ENCODE results near the gene SART1. TPM values are rescaled to one million over a fixed set of nuclear protein-coding genes. Genes with fewer than 3 reads are reported as not detected.

SART1 gene
- total and polyA plus RNA-seq, 10 of the 15 experiments (the other 5 are each of a cell fraction or from before 2014, with no cell fraction given) = 6.2 to 60.5 (median 37.4) TPM

GRCh38 chr11:65997286-65997685 lies 35.8 kb downstream of the SART1 start:
- SMC1A ChIA-PET (ENCODE audit: uncharacterized antibody, unreplicated experiment) = no interaction called here

GRCh38 chr11:66001942-66002647 lies 40.6 kb downstream of the SART1 start, which contains the start of the genes BANF1 and EIF1AD:
Gene BANF1 (plus strand): TSS chr11:66002503. CDS start chr11:66003251, 748 bp downstream.
Gene EIF1AD (minus strand): TSS chr11:66002157. CDS start chr11:66000389, 1,768 bp downstream.
- ChIA-PET SMC1A (ENCODE audit: uncharacterized antibody, unreplicated experiment) (interaction anchor here (1.0 to 1.2 kb wide), 2 partner anchors 66 to 142 kb away, joined by 3 to 4 read pairs; partner anchors contain the start of gene MUS81), RAD21 (ENCODE audit: unreplicated experiment) (interaction anchor here (0.7 to 1.5 kb wide), 8 partner anchors 43 to 142 kb away, joined by 3 to 13 read pairs (median 4); partner anchors contain the start of genes CCDC85B and MUS81), CTCF (interaction anchor here (0.7 to 1.5 kb wide), 7 partner anchors 20 to 327 kb away, joined by 3 to 14 read pairs (median 3); partner anchors contain the start of gene CCDC85B), POLR2A (interaction anchor here (0.6 to 1.9 kb wide), 8 partner anchors 44 to 143 kb away, joined by 3 to 22 read pairs (median 8); partner anchors contain the start of genes CCDC85B, FIBP and SF3B2)
- ATAC-seq (peak; percentile 87), FAIRE-seq (peak; percentile 82), DNase-seq (ENCODE audit: low read depth, low spot score) (peak; percentile 93)
- peak within 1 kb of the TSS; percentile 84 for H3K4me2 ChIP-seq (ENCODE audit: control insufficient read depth, insufficient read depth)
- peak within 1 kb of the TSS; percentile 93 for H3K4me3 ChIP-seq
- peak within 1 kb of the TSS; percentile 75 for H2AFZ ChIP-seq (ENCODE audit: control insufficient read depth, low read depth, low read length)
- in situ Hi-C loops (cut with MboI) (no loop called here), intact Hi-C loops (cut with micrococcal nuclease; ENCODE audit: unreplicated experiment) (loop anchor here (1.0 kb wide), 2 partner anchors 41 to 144 kb away; partner anchors contain the start of genes CFL1 and SART1)
- H3K79me2 ChIP-seq (ENCODE audit: control insufficient read depth, insufficient read depth, low read length) = peaks cover 33% of the 10 kb centered on the region
- peak within 1 kb of the TSS; percentile 93 for H3K27ac ChIP-seq (ENCODE audit: control insufficient read depth, insufficient read depth)
- peaks cover 11% of the 10 kb centered on the region for H3K4me1 ChIP-seq (ENCODE audit: control insufficient read depth, insufficient read depth, low read length)
- H3K27me3 ChIP-seq (replicated peaks in 1 of 2; ENCODE audit: control insufficient read depth in 2 of 2, insufficient read depth in 2 of 2, low read length in 1 of 2) = no peaks in the 10 kb centered on the region
- H3K9ac ChIP-seq (ENCODE audit: control insufficient read depth, insufficient read depth, low read length) = peak within 1 kb of the TSS; percentile 87
- WGBS (ENCODE audit: insufficient coverage, insufficient replicate concordance, low lambda C conversion rate, missing lambda C conversion rate) = 2% methylated on average over 48 of the region's 55 CpGs
- H3K9me3 ChIP-seq (replicated peaks; ENCODE audit: control insufficient read depth, insufficient read depth, low read length) = no peaks in the 10 kb centered on the region
- H3K36me3 ChIP-seq (ENCODE audit: control insufficient read depth in 2 of 2, insufficient read depth in 2 of 2, low read length in 1 of 2) = peaks cover 21 to 25% of the 10 kb centered on the region in 2 experiments
- no peaks in the 10 kb centered on the region for H4K20me1 ChIP-seq (ENCODE audit: control insufficient read depth, insufficient read depth)
- no TSS peak for BruUV-seq (replicated peaks)
- no peak for TF ChIP-seq USF2 (IDR thresholded peaks at IDR 0.05; ENCODE audit: borderline replicate concordance, low read depth, low read length)
- TF ChIP-seq CEBPZ (IDR thresholded peaks at IDR 0.05; ENCODE audit: low read depth, low read length) = no peak
- TF ChIP-seq RBBP5 (conservative IDR thresholded peaks at IDR 0.05) = no peak
- TF ChIP-seq ATF3 (IDR thresholded peaks at IDR 0.05; ENCODE audit: borderline replicate concordance, extremely low read depth, low read depth, low read length) = no peak

More at GRCh38 chr11:65997286-65997685, 35.8 kb downstream of the SART1 start:
- Histone ChIP-seq H3K27me3 (replicated peaks in 1 of 2; ENCODE audit: control insufficient read depth in 2 of 2, insufficient read depth in 2 of 2, low read length in 1 of 2) (no peaks in the 10 kb centered on the region), H3K79me2 (ENCODE audit: control insufficient read depth, insufficient read depth, low read length) (peaks cover 20% of the 10 kb centered on the region), H3K9ac (ENCODE audit: control insufficient read depth, insufficient read depth, low read length) (no peak overlapping the region), H4K20me1 (ENCODE audit: control insufficient read depth, insufficient read depth) (no peaks in the 10 kb centered on the region), H3K9me3 (replicated peaks; ENCODE audit: control insufficient read depth, insufficient read depth, low read length) (no peaks in the 10 kb centered on the region), H3K4me2 (ENCODE audit: control insufficient read depth, insufficient read depth) (no peak overlapping the region), H3K36me3 (ENCODE audit: control insufficient read depth in 2 of 2, insufficient read depth in 2 of 2, low read length in 1 of 2) (peaks cover 17 to 25% of the 10 kb centered on the region in 2 experiments), H2AFZ (ENCODE audit: control insufficient read depth, low read depth, low read length) (no peak overlapping the region), H3K27ac (ENCODE audit: control insufficient read depth, insufficient read depth) (no peak overlapping the region), H3K4me3 (no peak overlapping the region), H3K4me1 (ENCODE audit: control insufficient read depth, insufficient read depth, low read length) (peaks cover 3% of the 10 kb centered on the region)
- DNase-seq (ENCODE audit: low read depth, low spot score) (no peak), FAIRE-seq (no peak), ATAC-seq (no peak)
- ChIA-PET POLR2A (interaction anchor here (0.6 to 0.7 kb wide), 2 partner anchors 13 to 61 kb away, joined by 3 to 4 read pairs; no protein-coding TSS in a partner anchor), RAD21 (ENCODE audit: unreplicated experiment) (interaction anchor here (0.7 kb wide), 1 partner anchor 285 kb away, joined by 3 read pairs; no protein-coding TSS in a partner anchor), CTCF (interaction anchor here (0.6 kb wide), 1 partner anchor 47 kb away, joined by 3 read pairs; no protein-coding TSS in a partner anchor)
- WGBS (ENCODE audit: insufficient coverage, insufficient replicate concordance, low lambda C conversion rate, missing lambda C conversion rate) = 100% methylated on average over 2 of the region's 2 CpGs
- in situ Hi-C loops (cut with MboI) = no loop called here
- no TSS peak for BruUV-seq (replicated peaks)
- TF ChIP-seq NR2C1 (IDR thresholded peaks at IDR 0.05) = no peak
- TF ChIP-seq BHLHE40 (IDR thresholded peaks at IDR 0.05; ENCODE audit: borderline replicate concordance in 1 of 2, low read depth in 2 of 2, low read length in 1 of 2) = no peak
- TF ChIP-seq MYC (IDR thresholded peaks at IDR 0.05; ENCODE audit: insufficient read depth, insufficient read length, insufficient replicate concordance, low read length, severe bottlenecking) = no peak
- TF ChIP-seq EED (IDR thresholded peaks at IDR 0.05; ENCODE audit: low read depth) = no peak
- intact Hi-C loops (cut with micrococcal nuclease; ENCODE audit: unreplicated experiment) = no loop called here

Data from GM12878 (cell line).